Neural progenitor cell (in vitro differentiated cells): ENCODE results near the gene ANTXR1. TPM values are rescaled to one million over a fixed set of nuclear protein-coding genes. Genes with fewer than 3 reads are reported as not detected.

Experiments
- DNase-seq: peaks from one replicate; pipeline ENCODE4 v3.0.0-alpha.2; 2016; ENCODE audit warnings: low spot score
- H2AFZ ChIP-seq: fragments of 200-600 bp; sonication (generic); replicated peaks from 2 replicates; pipeline ENCODE4 v1.6.1; 2016; ENCODE audit warnings: antibody characterized with exemption
- H3F3A ChIP-seq: fragments of 200-600 bp; sonication (generic); 2 replicates; pipeline ENCODE4 v1.6.1; 2016; ENCODE audit warnings: antibody characterized with exemption, low read depth
- H3K27ac ChIP-seq: fragments of 200-600 bp; sonication (generic); 2 replicates; pipeline ENCODE4 v1.5.1; 2016; ENCODE audit warnings: mild to moderate bottlenecking
- H3K27me3 ChIP-seq: fragments of 200-600 bp; sonication (generic); 2 replicates; pipeline ENCODE4 v1.6.1; 2016; ENCODE audit warnings: mild to moderate bottlenecking, moderate library complexity
- H3K36me3 ChIP-seq: fragments of 200-600 bp; sonication (generic); 2 replicates; pipeline ENCODE4 v1.5.1; 2016
- H3K4me1 ChIP-seq: fragments of 200-600 bp; sonication (generic); 2 replicates; pipeline ENCODE4 v1.6.1; 2016; ENCODE audit warnings: mixed run types
- H3K4me2 ChIP-seq: fragments of 200-600 bp; sonication (generic); 2 replicates; pipeline ENCODE4 v1.6.1; 2016
- H3K4me3 ChIP-seq: fragments of 200-600 bp; sonication (generic); 2 replicates; pipeline ENCODE4 v1.5.1; 2016
- H3K79me2 ChIP-seq: fragments of 200-600 bp; sonication (generic); 2 replicates; pipeline ENCODE4 v1.6.1; 2016; ENCODE audit warnings: low read depth
- H3K9ac ChIP-seq: fragments of 200-600 bp; sonication (generic); 2 replicates; pipeline ENCODE4 v1.6.1; 2016
- H3K9me3 ChIP-seq: fragments of 200-600 bp; sonication (generic); 2 replicates; pipeline ENCODE4 v1.5.1; 2016; ENCODE audit warnings: low read depth
- H4K20me1 ChIP-seq: fragments of 200-600 bp; sonication (generic); 2 replicates; pipeline ENCODE4 v1.6.1; 2016; ENCODE audit warnings: low read depth
- H3K27ac Mint-ChIP-seq: 3 replicates; pipeline ENCODE4 v1.8.0; 2021; ENCODE audit warnings: mixed read lengths
- H3K27me3 Mint-ChIP-seq: 2 replicates; pipeline ENCODE4 v1.8.0; 2022; ENCODE audit warnings: low read depth, mild to moderate bottlenecking, inconsistent platforms, moderate library complexity, mixed read lengths; ENCODE audit not compliant: insufficient read depth
- H3K36me3 Mint-ChIP-seq: 3 replicates; pipeline ENCODE4 v1.8.0; 2021; ENCODE audit warnings: mixed read lengths
- H3K4me1 Mint-ChIP-seq: 3 replicates; pipeline ENCODE4 v1.8.0; 2021; ENCODE audit warnings: mixed read lengths
- H3K4me3 Mint-ChIP-seq: 3 replicates; pipeline ENCODE4 v1.8.0; 2021; ENCODE audit warnings: mild to moderate bottlenecking, moderate library complexity, mixed read lengths
- H3K9me3 Mint-ChIP-seq: 3 replicates; pipeline ENCODE4 v1.8.0; 2020; ENCODE audit warnings: mixed read lengths
- EZH2 ChIP-seq: fragments of 200-600 bp; sonication (generic); IDR thresholded peaks from 2 replicates; pipeline ENCODE4 v1.6.1; 2017; ENCODE audit warnings: antibody characterized with exemption, mild to moderate bottlenecking, moderate library complexity
- EZH2phosphoT487 ChIP-seq: fragments of 200-600 bp; sonication (generic); IDR thresholded peaks from 2 replicates; pipeline ENCODE4 v1.6.1; 2017; ENCODE audit warnings: antibody characterized with exemption
- total RNA-seq: library from RNA; depleted of rRNA; stranded (reverse); fragments of >200 nt; gene quantifications from 2 replicates; pipeline ENCODE4 v1.2.3, GENCODE V29; 2015; ENCODE audit warnings: low replicate concordance
- TF ChIP-seq, protein P1 (sequence below): fragments of 200-600 bp; sonication (generic); IDR thresholded peaks from 2 replicates; pipeline ENCODE4 v1.5.1; 2017; ENCODE audit warnings: antibody characterized with exemption, mild to moderate bottlenecking

ANTXR1 gene
- total RNA-seq, 1 donor from 2014 or later: 6.7 TPM

DNA sequence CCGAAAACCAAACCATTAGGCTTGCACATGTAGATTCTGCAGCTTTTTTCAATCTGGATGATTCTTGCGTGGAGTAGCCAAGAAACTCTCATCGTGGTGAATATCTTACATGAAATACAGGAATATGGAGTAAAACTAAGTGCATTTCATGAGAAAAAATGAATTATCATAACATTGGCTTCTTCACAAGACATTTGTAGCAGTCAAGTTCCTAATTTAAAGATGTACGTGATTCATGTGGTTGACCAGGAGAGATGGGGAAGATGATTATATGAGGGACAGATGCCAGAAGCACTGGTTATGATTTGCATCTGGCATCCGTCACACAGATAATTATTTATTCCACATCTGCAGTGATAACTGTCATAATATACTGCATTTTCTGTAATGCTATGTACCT lies 90.4 kb downstream of the ANTXR1 start:
- Histone ChIP-seq H4K20me1 (no peaks in the 10 kb centered on the region), H3K27ac (no peak overlapping the region), H2AFZ (no peak overlapping the region), H3K79me2 (no peaks in the 10 kb centered on the region), H3K9me3 (no peaks in the 10 kb centered on the region), H3K4me2 (no peak overlapping the region), H3K27me3 (no peaks in the 10 kb centered on the region), H3K4me3 (no peak overlapping the region), H3K4me1 (peaks cover 11% of the 10 kb centered on the region), H3K9ac (no peak overlapping the region), H3F3A (no peaks in the 10 kb centered on the region), H3K36me3 (no peaks in the 10 kb centered on the region)
- no peak for DNase-seq
- no peak overlapping the region for H3K4me3 Mint-ChIP-seq
- H3K27ac Mint-ChIP-seq: no peak overlapping the region
- no peaks in the 10 kb centered on the region for H3K4me1 Mint-ChIP-seq
- peaks cover 39% of the 10 kb centered on the region for H3K36me3 Mint-ChIP-seq
- peaks cover 3% of the 10 kb centered on the region for H3K27me3 Mint-ChIP-seq
- H3K9me3 Mint-ChIP-seq: no peaks in the 10 kb centered on the region
- TF ChIP-seq EZH2 (no peak), EZH2phosphoT487 (no peak)
- TF ChIP-seq, protein P1, sequence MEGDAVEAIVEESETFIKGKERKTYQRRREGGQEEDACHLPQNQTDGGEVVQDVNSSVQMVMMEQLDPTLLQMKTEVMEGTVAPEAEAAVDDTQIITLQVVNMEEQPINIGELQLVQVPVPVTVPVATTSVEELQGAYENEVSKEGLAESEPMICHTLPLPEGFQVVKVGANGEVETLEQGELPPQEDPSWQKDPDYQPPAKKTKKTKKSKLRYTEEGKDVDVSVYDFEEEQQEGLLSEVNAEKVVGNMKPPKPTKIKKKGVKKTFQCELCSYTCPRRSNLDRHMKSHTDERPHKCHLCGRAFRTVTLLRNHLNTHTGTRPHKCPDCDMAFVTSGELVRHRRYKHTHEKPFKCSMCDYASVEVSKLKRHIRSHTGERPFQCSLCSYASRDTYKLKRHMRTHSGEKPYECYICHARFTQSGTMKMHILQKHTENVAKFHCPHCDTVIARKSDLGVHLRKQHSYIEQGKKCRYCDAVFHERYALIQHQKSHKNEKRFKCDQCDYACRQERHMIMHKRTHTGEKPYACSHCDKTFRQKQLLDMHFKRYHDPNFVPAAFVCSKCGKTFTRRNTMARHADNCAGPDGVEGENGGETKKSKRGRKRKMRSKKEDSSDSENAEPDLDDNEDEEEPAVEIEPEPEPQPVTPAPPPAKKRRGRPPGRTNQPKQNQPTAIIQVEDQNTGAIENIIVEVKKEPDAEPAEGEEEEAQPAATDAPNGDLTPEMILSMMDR: no peak

DNA sequence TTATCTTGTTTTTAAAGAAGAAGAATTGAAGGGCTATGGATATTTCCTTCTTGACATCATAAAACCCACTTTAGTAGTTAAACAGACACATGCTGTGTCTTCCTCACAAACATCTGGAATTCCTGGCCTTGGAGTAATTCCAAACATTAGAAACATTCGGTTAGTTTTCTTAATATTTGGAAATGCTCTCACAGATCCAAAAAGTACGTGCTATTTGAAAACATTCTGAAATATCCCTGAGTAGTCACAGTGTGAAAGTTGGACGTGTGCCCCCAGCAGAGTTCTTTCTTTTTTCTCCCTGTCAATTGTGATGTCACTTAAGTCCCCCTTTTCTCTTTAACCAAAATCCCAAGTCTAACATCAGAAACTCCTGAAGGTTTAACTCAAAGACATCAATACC lies 91.3 kb downstream of the ANTXR1 start:
- no peaks in the 10 kb centered on the region for H4K20me1 ChIP-seq
- H3K27ac Mint-ChIP-seq: no peak overlapping the region
- peaks cover 3% of the 10 kb centered on the region for H3K27me3 Mint-ChIP-seq
- H3K4me3 Mint-ChIP-seq: no peak overlapping the region
- H3K4me3 ChIP-seq: no peak overlapping the region
- DNase-seq: no peak
- no peak overlapping the region for H3K4me2 ChIP-seq
- no peaks in the 10 kb centered on the region for H3K9me3 ChIP-seq
- no peaks in the 10 kb centered on the region for H3K4me1 Mint-ChIP-seq
- peaks cover 39% of the 10 kb centered on the region for H3K36me3 Mint-ChIP-seq
- TF ChIP-seq EZH2phosphoT487: no peak
- TF ChIP-seq, protein P1: no peak
- TF ChIP-seq EZH2: no peak
- H3K4me1 ChIP-seq: peaks cover 11% of the 10 kb centered on the region
- H3K79me2 ChIP-seq: no peaks in the 10 kb centered on the region
- H3K27ac ChIP-seq: no peak overlapping the region
- H3F3A ChIP-seq: no peaks in the 10 kb centered on the region
- H3K27me3 ChIP-seq: no peaks in the 10 kb centered on the region
- H3K9me3 Mint-ChIP-seq: no peaks in the 10 kb centered on the region
- no peak overlapping the region for H2AFZ ChIP-seq
- no peak overlapping the region for H3K9ac ChIP-seq
- H3K36me3 ChIP-seq: no peaks in the 10 kb centered on the region

DNA sequence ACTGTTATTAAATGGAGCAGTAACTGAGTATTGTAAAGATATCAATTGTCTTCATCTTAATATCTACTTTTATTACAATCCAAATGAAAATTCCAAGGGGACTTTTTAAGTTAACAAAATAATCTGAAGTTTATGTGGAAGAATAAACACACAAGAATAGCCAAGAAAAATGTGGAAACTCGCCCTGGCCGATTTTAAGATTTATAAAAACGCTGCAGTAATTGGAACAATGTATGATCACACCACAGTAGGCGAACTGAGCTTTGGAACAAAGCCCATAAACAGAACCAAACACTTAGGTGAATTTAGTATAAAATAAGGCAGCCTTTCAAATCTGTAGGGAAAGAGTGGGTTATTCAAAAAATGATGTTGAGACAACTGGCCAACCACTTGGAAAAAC lies 96.3 kb downstream of the ANTXR1 start:
- no peak for DNase-seq
- Histone ChIP-seq H3K79me2 (no peaks in the 10 kb centered on the region), H3K4me1 (no peaks in the 10 kb centered on the region), H3K4me2 (no peak overlapping the region), H3F3A (no peaks in the 10 kb centered on the region), H3K9ac (no peak overlapping the region), H2AFZ (no peak overlapping the region), H3K4me3 (no peak overlapping the region), H4K20me1 (no peaks in the 10 kb centered on the region), H3K9me3 (no peaks in the 10 kb centered on the region), H3K36me3 (no peaks in the 10 kb centered on the region), H3K27me3 (no peaks in the 10 kb centered on the region), H3K27ac (no peak overlapping the region)
- H3K4me1 Mint-ChIP-seq: no peaks in the 10 kb centered on the region
- peaks cover 38% of the 10 kb centered on the region for H3K36me3 Mint-ChIP-seq
- no peak for TF ChIP-seq EZH2
- no peak for TF ChIP-seq EZH2phosphoT487
- TF ChIP-seq, protein P1: no peak
- no peaks in the 10 kb centered on the region for H3K27me3 Mint-ChIP-seq
- no peaks in the 10 kb centered on the region for H3K9me3 Mint-ChIP-seq
- no peak overlapping the region for H3K27ac Mint-ChIP-seq
- no peak overlapping the region for H3K4me3 Mint-ChIP-seq
